Small intestine (tissue), 16 donors: Measurements from ENCODE around the gene ELF1. TPM values are rescaled to one million over a fixed set of nuclear protein-coding genes. Genes with fewer than 3 reads are reported as not detected.

Source experiments
- DNase-seq, 2 donors: peaks; one replicate each; pipeline versions ENCODE4 v3.0.0 to v3.0.0-alpha.2; 2013
- FAIRE-seq: peaks from 2 replicates; lab custom pipeline; 2012; peaks lifted over from hg19 to GRCh38; lab: Jason Lieb, UNC
- H3K27ac ChIP-seq, 3 donors: one replicate each; pipeline ENCODE4 v1.5.1; 2013; ENCODE audit warnings: low read length in 2 of 3, mild to moderate bottlenecking in 2 of 3, control low read depth in 1 of 3, inconsistent platforms in 1 of 3, low read depth in 1 of 3, moderate library complexity in 1 of 3
- H3K27me3 ChIP-seq, 3 donors: one replicate each; pipeline ENCODE4 v1.6.1; 2013; ENCODE audit warnings: low read length in 3 of 3, inconsistent platforms in 1 of 3; ENCODE audit not compliant: control insufficient read depth in 3 of 3, insufficient read depth in 3 of 3
- H3K36me3 ChIP-seq, 3 donors: one replicate each; pipeline ENCODE4 v1.6.1; 2013; ENCODE audit warnings: low read length in 3 of 3, inconsistent platforms in 1 of 3, low read depth in 1 of 3, mild to moderate bottlenecking in 1 of 3, moderate library complexity in 1 of 3; ENCODE audit not compliant: control insufficient read depth in 3 of 3, insufficient read depth in 2 of 3
- H3K4me1 ChIP-seq, 3 donors: one replicate each; pipeline ENCODE4 v1.6.1; 2013; ENCODE audit warnings: low read length in 2 of 3, inconsistent platforms in 1 of 3, low read depth in 1 of 3, mild to moderate bottlenecking in 1 of 3, moderate library complexity in 1 of 3; ENCODE audit not compliant: control insufficient read depth in 3 of 3, insufficient read depth in 2 of 3
- H3K4me3 ChIP-seq, 3 donors: one replicate each; pipeline ENCODE4 v1.5.1; 2013; ENCODE audit warnings: low read length in 3 of 3, control low read depth in 1 of 3, inconsistent platforms in 1 of 3, low read depth in 1 of 3, mild to moderate bottlenecking in 1 of 3, moderate library complexity in 1 of 3
- H3K9me3 ChIP-seq, 2 donors: one replicate each; pipeline ENCODE4 v1.6.1; 2013; ENCODE audit warnings: low read depth in 1 of 2, low read length in 1 of 2; ENCODE audit not compliant: control insufficient read depth in 2 of 2, insufficient read depth in 1 of 2
- WGBS, 3 donors: extraction: QIAGEN DNeasy Blood & Tissue Kit; methylation state at CpG; one replicate each; pipeline ENCODE4 v1.1.7; 2013; 5-methylcytosine and 5-hydroxymethylcytosine counted together
- long read RNA-seq, 10 donors: transcript quantifications; one replicate each; lab custom pipeline, GENCODE V29; 2026
- polyA plus RNA-seq, 4 donors: library from polyadenylated mRNA; stranded (reverse) in 3 of 4; unstranded in 1 of 4; fragments of 200-250 nt in 3 of 4; fragments of 120-200 nt in 1 of 4; gene quantifications; one replicate each; pipeline versions ENCODE4 v1.2.1 to v1.2.3, GENCODE V29; 2013
- donor health status: healthy with polysubstance abuse.
- donor health status: control.
- donor health status: control.
- donor health status: Bipolar disorder and iron deficiency.
- donor health status: healthy.

Gene ELF1
- 10 to 100 TPM; 34.3 to 91.3 (median 39.4) TPM for polyA plus RNA-seq
- long read RNA-seq, donor 1: 0 reads
- long read RNA-seq, donor 2, partial matches to known transcripts: 0 of 1 reads
- long read RNA-seq, donor 2, other reads (novel, unspliced or antisense): 0 of 1 reads
- long read RNA-seq, donor 3, partial matches to known transcripts: 36 of 62 reads
- long read RNA-seq, donor 3, other reads (novel, unspliced or antisense): 26 of 62 reads
- long read RNA-seq, donor 4: 0 reads
- long read RNA-seq, donor 5: 0 reads
- long read RNA-seq, donor 6, partial matches to known transcripts: 5 of 9 reads
- long read RNA-seq, donor 6, other reads (novel, unspliced or antisense): 0 of 9 reads
- long read RNA-seq, donor 7: 0 reads
- long read RNA-seq, donor 8: 0 reads
- long read RNA-seq, donor 9: 0 reads
- long read RNA-seq, donor 10, partial matches to known transcripts: 6 of 6 reads
- long read RNA-seq, donor 10, other reads (novel, unspliced or antisense): 0 of 6 reads

DNA sequence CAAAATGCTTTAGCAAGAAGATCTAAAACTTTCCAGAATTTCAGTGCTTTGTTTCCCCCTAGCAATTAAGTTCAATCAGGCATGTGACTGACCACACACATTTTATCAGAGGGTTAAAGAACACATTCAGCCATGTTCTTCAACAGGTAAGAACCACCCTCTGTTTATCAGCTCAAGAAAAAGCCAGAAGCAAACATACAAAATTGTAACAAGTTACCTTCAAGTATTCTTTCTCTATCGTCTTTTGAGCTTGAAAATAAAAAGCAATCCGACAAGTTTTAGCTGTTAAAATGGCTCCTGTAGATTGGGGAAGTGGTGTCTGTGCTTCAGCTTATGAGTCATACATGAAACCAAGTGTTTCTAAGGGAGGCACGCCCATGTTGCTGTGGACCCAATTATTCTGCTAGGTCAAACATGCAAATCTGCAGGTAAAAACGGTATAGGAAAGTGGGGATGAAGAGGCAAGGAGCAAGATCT lies at the start of gene ELF1:
Gene ELF1, minus strand, starts transcription at position 306 of the 477 bp plus-strand sequence. CDS start 37,262 bp downstream, outside the sequence.
- no peaks in the 10 kb centered on the region for H3K9me3 ChIP-seq
- H3K4me3 ChIP-seq: peak within 1 kb of the TSS; percentile 0 to 52 (median 47)
- WGBS, 3 donors: 1 to 26% (median 8%) methylated on average over 4 of the region's 4 CpGs
- H3K27ac ChIP-seq: peak within 1 kb of the TSS; percentile 91 to 97 (median 96)
- DNase-seq (peak; percentile 91 to 92), FAIRE-seq (peak; percentile 84)
- no peaks in the 10 kb centered on the region for H3K36me3 ChIP-seq
- peaks cover 0 to 17% (median 4%) of the 10 kb centered on the region in 3 donors for H3K4me1 ChIP-seq
- no peaks in the 10 kb centered on the region for H3K27me3 ChIP-seq

DNA sequence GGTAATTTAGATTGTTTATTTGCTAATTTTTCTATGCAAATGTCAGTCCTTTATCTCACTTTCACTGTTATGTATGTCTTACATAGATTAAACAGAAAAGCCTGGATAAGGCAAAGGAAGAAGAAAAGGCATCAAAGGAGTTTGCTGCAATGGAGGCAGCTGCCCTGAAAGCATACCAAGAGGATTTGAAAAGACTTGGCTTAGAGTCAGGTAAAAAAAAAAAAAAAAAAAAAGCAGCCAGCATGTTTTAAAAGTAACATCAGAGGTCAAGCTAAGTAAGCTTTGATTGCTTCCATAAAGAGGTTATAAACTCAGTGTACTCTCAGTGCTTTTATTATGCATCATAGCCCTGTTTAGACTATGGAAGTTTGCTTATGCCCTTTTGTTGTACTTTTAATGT lies 46.0 kb upstream of the ELF1 start:
- DNase-seq (peak; percentile 40 to 81), FAIRE-seq (no peak)

DNA sequence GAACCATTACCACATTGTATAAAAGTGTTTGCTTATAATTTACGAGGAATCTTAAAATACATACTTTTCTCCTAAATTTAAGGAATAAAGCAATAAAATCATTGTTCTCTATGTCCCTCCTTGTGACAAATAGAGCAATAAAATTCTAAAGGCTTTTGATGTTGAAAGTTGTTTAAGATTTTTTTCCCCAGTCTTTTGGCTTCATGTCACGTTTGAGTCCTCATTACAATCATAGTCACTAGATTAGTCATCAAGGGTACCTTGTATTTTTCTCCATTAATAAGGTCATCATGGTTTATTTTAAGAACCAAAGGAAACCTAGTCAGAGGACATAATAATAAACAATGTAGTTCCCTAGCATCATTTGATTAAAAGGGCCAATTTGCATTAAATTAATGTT lies 45.4 kb upstream of the ELF1 start:
- WGBS, 3 donors: 28 to 54% (median 49%) methylated on average over 2 of the region's 2 CpGs

More for the DNA sequence above, 46.0 kb upstream of the ELF1 start:
- Histone ChIP-seq H3K27me3 (no peaks in the 10 kb centered on the region), H3K9me3 (no peaks in the 10 kb centered on the region), H3K27ac (peak overlapping the region in 1 of 3 donors; percentile 47), H3K36me3 (peaks cover 0 to 15% (median 4%) of the 10 kb centered on the region in 3 donors), H3K4me1 (peaks cover 0 to 12% (median 0%) of the 10 kb centered on the region in 3 donors), H3K4me3 (no peak overlapping the region)

DNA sequence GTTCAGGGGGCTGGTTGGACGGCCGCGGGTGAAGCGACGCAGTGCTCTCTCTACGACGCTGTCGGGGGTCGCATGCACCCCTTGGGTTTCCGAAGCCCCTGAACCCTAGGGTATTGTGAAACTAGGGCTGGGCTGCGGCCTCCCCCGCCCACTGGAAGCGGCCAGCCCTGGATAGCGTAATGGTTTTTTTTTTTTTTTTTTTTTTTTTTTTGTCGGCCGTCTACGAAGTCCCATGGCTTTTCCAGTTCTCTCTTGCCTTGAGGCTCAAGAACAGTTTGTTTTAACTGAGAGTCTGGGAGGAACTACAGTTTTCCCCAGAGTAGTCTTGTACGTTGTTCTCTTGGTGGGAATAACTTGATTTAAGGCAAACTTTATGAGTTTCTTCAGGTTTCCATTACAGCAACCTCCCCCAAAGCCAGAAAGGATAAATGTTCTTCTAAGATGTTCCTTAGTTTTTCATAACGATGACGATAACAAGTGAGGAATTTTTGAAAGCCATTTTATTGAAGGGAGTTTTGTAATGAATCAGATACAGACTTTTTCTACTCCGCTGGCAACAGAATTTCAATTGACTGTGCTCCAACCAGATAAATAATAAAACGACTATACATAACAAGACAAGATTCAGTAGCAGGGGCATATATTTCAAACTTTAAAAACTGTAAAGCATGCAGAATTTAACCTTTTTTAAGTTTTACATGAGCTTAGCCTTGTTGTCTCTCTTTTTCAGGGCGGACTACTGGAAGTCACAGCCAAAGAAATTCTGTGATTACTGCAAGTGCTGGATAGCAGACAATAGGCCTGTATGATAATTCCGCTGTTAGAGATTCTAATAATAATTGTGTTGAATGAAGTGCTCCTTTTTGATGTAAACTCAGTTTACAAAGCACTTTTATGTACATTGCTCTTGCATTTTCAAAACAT lies 43.1 kb upstream of the ELF1 start:
- FAIRE-seq: no peak
- 3 to 4% (median 4%) methylated on average over 23 to 24 of the region's 24 CpGs for WGBS, 3 donors
- Histone ChIP-seq H3K27ac (peak overlapping the region; percentile 87 to 100 (median 100)), H3K36me3 (peaks cover 0 to 7% (median under 1%) of the 10 kb centered on the region in 3 donors), H3K4me1 (peaks cover 0 to 28% (median 11%) of the 10 kb centered on the region in 3 donors), H3K9me3 (no peaks in the 10 kb centered on the region), H3K27me3 (no peaks in the 10 kb centered on the region), H3K4me3 (peak overlapping the region; percentile 69 to 79 (median 75))
- peak in 1 of 2 donors; percentile 30 for DNase-seq

More for the DNA sequence above, 45.4 kb upstream of the ELF1 start:
- DNase-seq (no peak), FAIRE-seq (peak; percentile 59)
- Histone ChIP-seq H3K27me3 (no peaks in the 10 kb centered on the region), H3K27ac (peak overlapping the region in 1 of 3 donors; percentile 47), H3K9me3 (no peaks in the 10 kb centered on the region), H3K4me3 (no peak overlapping the region), H3K36me3 (peaks cover 0 to 13% (median 4%) of the 10 kb centered on the region in 3 donors), H3K4me1 (peaks cover 0 to 12% (median 0%) of the 10 kb centered on the region in 3 donors)

DNA sequence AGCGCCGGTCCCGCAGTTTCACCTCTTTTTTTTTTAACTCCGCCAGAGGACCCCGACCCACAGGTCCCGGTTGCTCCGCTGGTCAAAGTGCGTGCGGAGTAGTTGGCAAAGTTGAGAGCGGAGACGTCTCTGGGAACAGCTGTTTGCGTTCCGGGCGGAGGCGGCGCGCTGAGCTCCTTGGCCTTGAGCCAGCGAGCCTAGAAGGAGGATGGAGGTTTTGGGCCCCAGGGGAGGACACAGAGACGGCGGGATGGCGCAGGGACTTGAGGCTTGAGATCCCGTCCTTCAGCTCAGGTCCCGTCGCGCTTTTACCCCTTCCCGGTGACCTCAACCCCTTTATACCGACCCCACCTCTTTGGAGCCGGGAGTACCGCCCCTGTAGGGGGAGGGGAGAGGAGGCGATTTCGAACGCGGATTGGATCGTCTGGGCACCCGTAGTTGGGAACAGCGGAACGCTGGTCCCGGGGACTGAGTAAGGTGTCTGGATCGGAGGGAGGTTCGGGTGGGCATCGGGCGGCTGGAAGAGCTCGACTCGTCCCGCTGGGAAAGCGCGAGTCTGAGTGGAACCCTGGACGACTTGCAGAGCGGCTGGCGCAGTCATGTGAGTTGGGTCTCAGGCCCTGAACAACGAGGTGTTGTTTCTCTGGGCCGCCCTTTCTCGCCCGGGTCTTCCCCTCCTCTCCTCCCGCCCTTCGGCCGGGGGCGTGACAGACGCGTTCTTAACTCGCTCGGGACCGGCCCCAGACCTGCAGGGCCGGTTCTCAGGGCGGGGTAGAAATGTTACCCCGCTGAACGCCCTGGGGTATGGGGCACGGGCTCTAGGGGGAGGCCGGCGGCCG lies 42.2 kb upstream of the ELF1 start, which contains the start of gene WBP4:
Gene WBP4, plus strand, starts transcription at position 435 of the 839 bp plus-strand sequence. Its CDS starts 165 bp downstream, at position 600.
- peaks cover 0 to 34% (median 18%) of the 10 kb centered on the region in 3 donors for H3K4me1 ChIP-seq

DNA sequence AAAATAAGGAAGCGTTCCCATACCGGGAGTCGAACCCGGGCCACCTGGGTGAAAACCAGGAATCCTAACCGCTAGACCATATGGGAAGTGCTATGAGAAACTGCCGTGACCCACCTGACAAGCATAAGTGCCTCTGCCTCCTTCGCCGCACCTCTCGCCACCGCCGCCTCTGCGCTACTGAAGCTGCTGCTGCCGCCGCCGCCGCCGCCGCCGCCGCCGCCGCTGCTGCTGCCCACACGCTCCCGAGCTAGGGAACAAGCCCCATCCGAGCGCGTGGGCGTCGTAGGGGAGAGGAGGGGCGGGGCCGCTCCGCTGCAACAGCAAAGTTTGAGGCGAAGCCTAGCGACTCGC lies 41.6 kb upstream of the ELF1 start:
- 0% methylated on average over 23 to 35 of the region's 35 CpGs for WGBS, 3 donors

More for the DNA sequence above, 42.2 kb upstream of the ELF1 start, which contains the start of gene WBP4:
- Histone ChIP-seq H3K36me3 (peaks cover 0 to 3% (median 0%) of the 10 kb centered on the region in 3 donors), H3K9me3 (no peaks in the 10 kb centered on the region), H3K27ac (peak within 1 kb of the TSS; percentile 87 to 100 (median 100)), H3K4me3 (peak within 1 kb of the TSS; percentile 69 to 79 (median 75)), H3K27me3 (no peaks in the 10 kb centered on the region)
- DNase-seq: peak; percentile 98 to 99
- 0% methylated on average over 63 to 71 of the region's 71 CpGs for WGBS, 3 donors
- no peak for FAIRE-seq

DNA sequence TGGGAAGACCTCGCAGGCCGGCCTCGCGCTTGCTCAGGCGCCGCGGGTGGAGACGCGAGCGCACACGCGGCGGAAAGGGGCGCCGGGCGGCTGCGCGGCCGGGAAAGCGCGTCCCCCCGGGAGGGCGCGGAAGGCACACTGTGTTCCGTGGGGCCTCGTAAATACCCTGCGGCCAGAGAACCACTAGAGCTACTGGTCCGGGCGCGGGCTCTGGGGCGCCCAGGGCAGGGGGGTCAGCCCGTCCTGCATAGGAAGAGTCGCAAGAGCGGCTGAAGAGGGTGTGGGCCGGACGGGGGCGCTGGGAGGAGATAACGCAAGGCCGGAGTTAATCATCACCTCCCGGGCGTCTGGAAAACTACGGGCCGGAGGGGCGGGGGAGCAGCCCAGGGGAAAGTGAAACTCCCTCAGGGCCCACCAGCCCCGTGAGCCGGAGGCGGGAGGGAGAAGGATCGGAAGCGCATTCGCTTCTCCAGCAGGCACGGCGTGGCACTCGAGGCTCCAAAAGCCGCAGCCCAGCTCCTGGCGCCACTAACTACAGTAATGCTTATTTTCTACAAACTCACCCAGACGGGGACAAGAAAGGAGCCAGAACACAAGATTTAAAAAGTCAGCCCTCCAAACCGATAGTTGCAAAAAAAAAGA lies 41.1 kb upstream of the ELF1 start:
- peaks cover 0 to 3% (median 0%) of the 10 kb centered on the region in 3 donors for H3K36me3 ChIP-seq
- H3K4me1 ChIP-seq: peaks cover 0 to 39% (median 21%) of the 10 kb centered on the region in 3 donors
- no peaks in the 10 kb centered on the region for H3K27me3 ChIP-seq
- 1% methylated on average over 54 to 57 of the region's 57 CpGs for WGBS, 3 donors
- peak overlapping the region; percentile 87 to 100 (median 100) for H3K27ac ChIP-seq
- FAIRE-seq (no peak), DNase-seq (peak; percentile 94 to 97)
- peak overlapping the region; percentile 69 to 79 (median 75) for H3K4me3 ChIP-seq
- H3K9me3 ChIP-seq: no peaks in the 10 kb centered on the region

More for the DNA sequence above, 41.6 kb upstream of the ELF1 start:
- peak in 1 of 2 donors; percentile 90 for DNase-seq
- Histone ChIP-seq H3K4me3 (peak overlapping the region; percentile 69 to 79 (median 75)), H3K9me3 (no peaks in the 10 kb centered on the region), H3K27me3 (no peaks in the 10 kb centered on the region), H3K36me3 (peaks cover 0 to 3% (median 0%) of the 10 kb centered on the region in 3 donors), H3K4me1 (peaks cover 0 to 39% (median 21%) of the 10 kb centered on the region in 3 donors), H3K27ac (peak overlapping the region; percentile 87 to 100 (median 100))
- FAIRE-seq: no peak
